ENCODE measurements around the gene IDH3A.
"Not testable (repeated sequence)": the region's sequence is repeated elsewhere in the genome, so short reads cannot be mapped to it uniquely, and the experiment has no call there.

The IDH3A gene

GRCh38 chr15:78129077-78129750 is 19.9 kb upstream of the IDH3A start:
- no peak for DNase-seq (ENCODE audit: low read depth in 2 of 2)

DNA sequence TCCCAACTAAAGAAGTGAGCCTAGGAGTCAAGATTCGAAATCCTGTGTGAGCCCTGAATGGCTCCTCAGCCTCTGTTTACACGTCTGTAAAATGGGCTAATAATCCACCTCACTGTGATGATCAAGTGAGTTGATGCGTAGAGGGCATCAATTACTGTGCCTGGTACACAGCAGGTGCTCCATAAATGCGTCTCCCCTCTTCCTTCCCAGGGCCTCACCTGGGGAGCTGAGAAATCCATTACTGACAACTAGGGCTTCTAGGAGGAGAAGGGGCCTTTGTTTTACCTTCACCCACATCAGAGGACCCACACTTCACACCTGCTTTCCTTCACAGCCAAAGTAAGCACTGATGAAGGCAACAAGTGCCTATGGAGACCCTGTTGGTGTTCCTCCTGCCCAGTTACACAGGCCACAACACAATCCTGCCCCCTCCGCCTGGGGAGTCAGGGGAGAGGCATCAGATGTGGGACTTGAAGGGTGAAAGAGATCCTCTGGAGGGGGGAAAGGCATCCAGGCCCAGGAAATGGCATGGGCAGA is 19.3 kb upstream of the IDH3A start:
- no peak for DNase-seq (ENCODE audit: low read depth in 2 of 2)

- DNase-seq (ENCODE audit: low read depth in 2 of 2): no peak
These were observed 18.5 kb upstream of the IDH3A start for GRCh38 chr15:78130466-78131294.

GRCh38 chr15:78131295-78132061 is 17.7 kb upstream of the IDH3A start, which contains the start of gene CIB2:
Gene CIB2 (minus strand): TSS chr15:78131445. CDS start chr15:78131215, 230 bp downstream.
- DNase-seq (ENCODE audit: low read depth in 2 of 2): peak; percentile 50

DNA sequence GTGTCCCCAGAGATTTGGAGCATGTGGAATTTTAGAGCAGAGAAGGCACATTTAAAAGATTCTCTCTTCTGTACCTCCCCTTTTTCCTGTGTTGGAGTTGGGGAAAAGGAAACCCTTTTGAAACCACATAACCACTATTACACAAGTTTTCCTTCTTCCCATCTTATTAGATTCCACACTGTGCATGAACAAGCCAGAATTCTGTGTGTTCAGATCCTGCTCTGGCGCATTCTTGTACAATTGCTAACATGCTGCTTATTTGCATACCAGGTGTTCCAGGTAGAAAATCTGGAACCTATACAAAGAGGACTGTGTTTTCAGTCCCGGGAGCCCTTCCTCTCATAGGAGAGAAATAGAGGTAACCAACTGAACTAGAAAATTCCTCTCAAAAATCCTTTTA is 15.4 kb upstream of the IDH3A start:
- DNase-seq (ENCODE audit: low read depth in 2 of 2): no peak

GRCh38 chr15:78139578-78139977 is 9.6 kb upstream of the IDH3A start:
- no peak for DNase-seq (ENCODE audit: low read depth in 2 of 2)

DNA sequence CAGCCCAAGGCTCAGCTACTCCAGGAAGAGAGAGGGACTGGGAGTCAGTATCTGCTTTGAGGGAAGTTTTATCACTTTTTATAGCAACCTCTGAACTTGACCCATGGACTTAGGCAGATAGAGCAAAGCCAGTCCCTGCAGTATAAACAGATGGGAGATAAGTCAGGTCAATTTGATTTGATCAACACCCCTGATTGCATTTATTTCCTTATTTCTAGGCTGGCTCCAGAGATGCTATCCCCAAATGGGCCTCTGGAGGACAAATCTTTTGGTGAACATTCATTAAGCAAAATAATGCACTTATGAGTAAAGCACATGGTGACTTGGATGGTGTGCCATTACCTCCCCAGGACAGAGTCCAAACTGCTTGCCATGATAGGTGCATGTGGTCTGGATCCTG is 8.9 kb upstream of the IDH3A start:
- no peak for DNase-seq (ENCODE audit: low read depth in 2 of 2)

- no peak for DNase-seq (ENCODE audit: low read depth in 2 of 2)
These were observed 6.8 kb upstream of the IDH3A start for GRCh38 chr15:78142332-78142731.

DNA sequence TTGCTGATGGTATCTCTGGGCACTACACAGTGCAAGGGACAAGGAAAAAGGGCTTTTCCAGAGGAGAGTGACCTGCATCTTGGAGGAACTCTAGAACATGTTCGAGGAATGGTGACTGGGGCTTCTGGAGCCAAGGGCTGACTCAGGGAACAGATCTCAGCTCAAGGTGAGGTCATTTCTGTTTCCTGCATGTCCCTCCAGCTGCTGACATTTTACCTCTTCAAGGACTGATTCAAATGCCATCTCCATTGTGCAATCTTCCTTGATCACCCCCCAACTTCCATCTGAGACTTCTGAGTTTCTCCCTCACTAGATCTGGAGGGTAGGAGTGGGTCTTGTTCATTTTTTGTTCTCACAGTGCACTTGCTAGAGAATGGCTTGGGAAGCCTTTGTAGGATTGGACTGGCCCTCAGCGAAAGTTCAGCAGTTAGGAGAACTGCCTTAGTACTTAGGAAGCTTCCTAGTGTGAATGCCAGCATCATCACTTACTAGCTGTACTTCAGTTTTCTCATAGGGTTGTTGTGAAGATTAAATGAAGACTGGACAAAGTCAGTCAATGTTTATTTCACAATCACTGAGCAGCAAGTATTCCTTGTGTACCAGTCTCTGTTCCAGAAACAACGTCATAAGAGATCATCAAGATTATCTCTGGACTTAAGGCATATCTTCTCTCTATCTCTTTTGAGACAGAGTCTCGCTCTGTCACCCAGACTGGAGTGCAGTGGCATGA is 2.6 kb upstream of the IDH3A start:
- no peak for DNase-seq (ENCODE audit: low read depth in 2 of 2)

DNA sequence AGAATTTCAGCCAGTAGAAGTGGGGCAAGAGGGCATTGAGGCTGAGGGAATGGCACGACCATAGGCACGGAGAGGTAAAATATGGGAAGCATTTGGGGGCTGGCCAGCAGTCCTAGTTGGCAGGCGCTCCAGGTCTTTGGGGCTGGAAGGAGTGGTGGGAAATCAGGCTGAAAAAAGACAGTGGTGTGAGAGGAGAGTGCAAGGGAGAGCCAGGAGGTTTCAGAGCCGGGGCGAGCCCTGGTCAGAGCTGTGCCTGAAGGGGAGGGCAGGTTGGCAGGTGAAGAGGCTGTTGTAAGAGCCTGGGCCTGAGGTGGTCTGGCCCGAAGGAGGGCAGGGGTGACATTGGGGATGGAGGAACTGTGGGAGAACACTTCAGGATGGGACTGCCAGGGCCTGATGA is 1.6 kb upstream of the IDH3A start:
- DNase-seq (ENCODE audit: low read depth in 2 of 2): no peak

- no peak for DNase-seq (ENCODE audit: low read depth in 2 of 2)
These were observed 632 bp upstream of the IDH3A start for GRCh38 chr15:78148392-78149067.

DNA sequence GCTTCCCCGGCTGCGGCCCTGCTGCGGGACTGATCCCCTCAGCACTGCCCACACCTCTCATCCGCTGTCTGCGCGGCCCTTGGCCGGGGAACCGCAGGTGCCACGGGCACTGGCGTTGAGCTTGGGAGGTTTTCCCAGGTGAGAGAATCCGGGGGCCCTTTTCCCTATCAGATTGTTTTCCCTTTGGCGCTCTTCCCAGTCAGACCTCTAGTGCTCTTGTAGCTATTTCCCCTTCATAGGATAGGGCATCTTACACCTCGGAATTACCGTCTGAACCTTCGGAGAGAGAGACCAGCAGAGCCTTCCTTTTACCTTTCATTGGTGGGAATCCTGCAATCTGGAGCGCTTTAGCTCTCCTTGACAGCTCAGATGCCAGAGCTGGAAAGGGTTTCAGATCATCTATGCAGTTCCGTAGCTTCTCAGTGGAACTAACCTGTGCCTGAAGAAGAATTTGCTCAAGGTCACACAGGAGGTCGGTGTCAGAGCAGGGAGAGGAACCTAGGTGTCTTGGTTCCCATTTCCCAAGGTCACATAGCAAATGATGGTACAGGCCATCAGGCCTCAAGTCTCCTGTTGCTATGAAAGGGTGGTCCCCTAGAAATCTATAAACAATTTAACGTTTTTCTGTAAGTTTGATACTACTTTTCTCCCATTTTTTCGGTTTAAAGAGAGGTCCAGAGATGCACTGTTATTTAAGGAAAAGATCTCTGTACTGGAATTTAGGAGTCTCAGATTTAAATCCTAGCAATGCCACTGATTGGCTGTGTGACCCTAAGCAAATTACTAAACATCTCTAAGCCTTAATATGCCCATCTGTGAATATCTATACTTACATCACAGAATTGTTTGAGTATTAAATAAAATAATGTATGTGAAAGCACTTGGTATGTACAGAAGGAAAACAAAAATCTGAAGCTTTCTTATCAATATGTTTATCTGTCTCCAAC is 916 bp downstream of the IDH3A start:
- no peak for DNase-seq (ENCODE audit: low read depth in 2 of 2)

GRCh38 chr15:78151075-78151474 is 1.9 kb downstream of the IDH3A start:
- DNase-seq (ENCODE audit: low read depth in 2 of 2): not testable (repeated sequence)

DNA sequence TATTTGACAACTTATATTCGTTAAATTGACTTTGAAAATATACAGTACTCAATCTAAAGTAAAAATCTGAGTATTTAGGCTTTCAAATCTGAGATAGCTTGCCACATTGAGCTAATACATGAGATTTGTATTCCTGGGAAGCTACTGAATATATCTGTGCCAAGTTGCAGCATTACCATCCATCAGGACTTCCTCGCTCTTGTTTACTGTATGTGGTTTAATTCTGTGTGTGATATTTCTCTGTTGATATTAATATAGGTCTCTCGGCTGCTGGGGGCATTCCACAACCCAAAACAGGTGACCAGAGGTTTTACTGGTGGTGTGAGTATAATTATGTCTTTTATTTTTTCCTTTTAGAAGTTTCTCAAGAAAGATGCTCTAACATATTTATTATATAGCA is 5.8 kb downstream of the IDH3A start:
- no peak for DNase-seq (ENCODE audit: low read depth in 2 of 2)

GRCh38 chr15:78155355-78155939 is 6.3 kb downstream of the IDH3A start:
- no peak for DNase-seq (ENCODE audit: low read depth in 2 of 2)

DNA sequence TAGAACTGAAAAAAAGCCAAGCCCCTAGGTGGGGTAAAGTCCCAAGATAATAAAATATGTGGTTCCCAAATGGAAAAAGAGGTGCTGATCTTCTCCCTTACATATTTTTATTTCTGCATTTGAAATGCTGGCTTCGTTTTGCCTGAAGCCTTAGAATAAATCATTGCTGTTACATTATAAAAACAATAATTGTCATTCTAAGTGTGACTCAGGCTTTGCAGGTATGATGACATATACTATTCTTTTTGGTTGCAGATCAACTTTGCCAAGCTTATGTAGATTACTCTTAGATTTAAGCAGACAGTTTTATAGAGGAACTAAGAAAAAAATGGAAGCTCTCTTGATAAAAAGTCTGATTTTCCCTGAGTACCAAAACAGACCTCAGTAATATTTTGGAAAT is 7.5 kb downstream of the IDH3A start:
- no peak for DNase-seq (ENCODE audit: low read depth in 2 of 2)

- DNase-seq (ENCODE audit: low read depth in 2 of 2): no peak
These were observed 8.0 kb downstream of the IDH3A start for GRCh38 chr15:78157203-78157602.

DNA sequence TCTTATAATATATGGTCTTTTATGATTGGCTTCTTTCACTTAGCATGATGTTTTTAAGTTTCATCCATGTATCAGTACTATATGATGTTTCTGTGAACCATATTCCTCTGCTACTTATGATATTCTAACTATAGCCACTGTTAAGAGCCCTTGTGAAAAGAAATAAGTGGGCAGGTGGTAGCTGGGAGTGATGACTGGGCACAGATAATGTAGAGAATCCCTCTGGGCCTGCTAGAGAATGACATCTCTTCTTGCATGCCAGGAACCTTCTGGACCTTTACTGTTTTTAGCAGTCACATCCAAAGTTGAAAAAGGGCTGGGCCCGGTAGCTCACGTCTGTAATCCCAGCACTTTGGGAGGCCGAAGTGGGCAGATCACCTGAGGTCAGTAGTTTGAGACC is 10.2 kb downstream of the IDH3A start:
- DNase-seq (ENCODE audit: low read depth in 2 of 2): no peak

GRCh38 chr15:78162038-78162437 is 12.9 kb downstream of the IDH3A start:
- DNase-seq (ENCODE audit: low read depth in 2 of 2): peak; percentile 5 to 6
